Progenitor cell of endocrine pancreas (in vitro differentiated cells): ENCODE results near the gene CBFA2T3. TPM values are rescaled to one million over a fixed set of nuclear protein-coding genes. Genes with fewer than 3 reads are reported as not detected.

Experiments
- DNase-seq: peaks from one replicate; pipeline ENCODE4 v3.0.0; 2021; ENCODE audit warnings: low spot score; ENCODE audit not compliant: unreplicated experiment
- H3K27ac Mint-ChIP-seq: 2 replicates; pipeline ENCODE4 v1.8.0; 2021; ENCODE audit warnings: mild to moderate bottlenecking, moderate library complexity, mixed read lengths
- H3K27me3 Mint-ChIP-seq: 2 replicates; pipeline ENCODE4 v1.8.0; 2021; ENCODE audit warnings: mixed read lengths
- H3K36me3 Mint-ChIP-seq: 2 replicates; pipeline ENCODE4 v1.8.0; 2022; ENCODE audit warnings: mixed read lengths; ENCODE audit not compliant: insufficient read depth
- H3K4me1 Mint-ChIP-seq: 2 replicates; pipeline ENCODE4 v1.8.0; 2021; ENCODE audit warnings: low read depth, mixed read lengths
- H3K4me3 Mint-ChIP-seq: 2 replicates; pipeline ENCODE4 v1.8.0; 2021; ENCODE audit warnings: low read depth, mild to moderate bottlenecking, moderate library complexity, mixed read lengths
- H3K9me3 Mint-ChIP-seq: 2 replicates; pipeline ENCODE4 v1.8.0; 2021; ENCODE audit warnings: low read depth, mixed read lengths
- total RNA-seq: library from RNA; stranded (reverse); gene quantifications from 2 replicates; pipeline ENCODE4 v1.2.1, GENCODE V29; 2021
- TF ChIP-seq, protein P1 (sequence below): fragments of 200-600 bp; sonication (generic); IDR thresholded peaks from one replicate; pipeline ENCODE4 v1.5.0; 2021; ENCODE audit warnings: antibody characterized with exemption, mild to moderate bottlenecking; ENCODE audit not compliant: unreplicated experiment

Gene CBFA2T3
- total RNA-seq, 1 donor from 2014 or later: 12.9 TPM

GRCh38 chr16:88844419-88845036 lies 132.5 kb downstream of the CBFA2T3 start:
- H3K4me3 Mint-ChIP-seq: no peak overlapping the region
- no peaks in the 10 kb centered on the region for H3K27me3 Mint-ChIP-seq
- no peaks in the 10 kb centered on the region for H3K4me1 Mint-ChIP-seq
- H3K27ac Mint-ChIP-seq: no peak overlapping the region
- DNase-seq: no peak
- no peaks in the 10 kb centered on the region for H3K9me3 Mint-ChIP-seq
- TF ChIP-seq, protein P1, sequence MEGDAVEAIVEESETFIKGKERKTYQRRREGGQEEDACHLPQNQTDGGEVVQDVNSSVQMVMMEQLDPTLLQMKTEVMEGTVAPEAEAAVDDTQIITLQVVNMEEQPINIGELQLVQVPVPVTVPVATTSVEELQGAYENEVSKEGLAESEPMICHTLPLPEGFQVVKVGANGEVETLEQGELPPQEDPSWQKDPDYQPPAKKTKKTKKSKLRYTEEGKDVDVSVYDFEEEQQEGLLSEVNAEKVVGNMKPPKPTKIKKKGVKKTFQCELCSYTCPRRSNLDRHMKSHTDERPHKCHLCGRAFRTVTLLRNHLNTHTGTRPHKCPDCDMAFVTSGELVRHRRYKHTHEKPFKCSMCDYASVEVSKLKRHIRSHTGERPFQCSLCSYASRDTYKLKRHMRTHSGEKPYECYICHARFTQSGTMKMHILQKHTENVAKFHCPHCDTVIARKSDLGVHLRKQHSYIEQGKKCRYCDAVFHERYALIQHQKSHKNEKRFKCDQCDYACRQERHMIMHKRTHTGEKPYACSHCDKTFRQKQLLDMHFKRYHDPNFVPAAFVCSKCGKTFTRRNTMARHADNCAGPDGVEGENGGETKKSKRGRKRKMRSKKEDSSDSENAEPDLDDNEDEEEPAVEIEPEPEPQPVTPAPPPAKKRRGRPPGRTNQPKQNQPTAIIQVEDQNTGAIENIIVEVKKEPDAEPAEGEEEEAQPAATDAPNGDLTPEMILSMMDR: no peak
- H3K36me3 Mint-ChIP-seq: no peaks in the 10 kb centered on the region

- Mint-ChIP-seq H3K27me3 (no peaks in the 10 kb centered on the region), H3K36me3 (no peaks in the 10 kb centered on the region), H3K4me1 (no peaks in the 10 kb centered on the region)
Measured at GRCh38 chr16:88843256-88843655, 133.8 kb downstream of the CBFA2T3 start.

DNA sequence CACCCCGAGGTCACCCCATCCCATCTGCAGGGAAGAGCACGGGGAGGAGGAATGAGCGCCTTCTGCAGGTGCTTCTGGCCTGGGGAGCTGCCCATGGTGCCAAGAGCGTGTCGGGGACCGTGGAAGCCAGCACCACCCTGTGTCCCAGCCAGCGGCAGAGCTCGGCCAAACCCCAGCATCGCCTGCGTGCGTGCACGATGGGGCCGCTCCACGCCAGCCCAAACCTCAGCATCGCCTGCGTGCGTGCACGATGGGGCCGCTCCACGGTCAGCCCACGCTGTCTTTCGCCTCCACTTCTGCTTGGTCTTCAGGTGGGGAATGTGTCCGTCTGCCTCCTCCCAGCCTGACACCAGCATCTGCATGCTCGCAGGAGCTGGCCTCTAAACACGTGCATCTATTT lies 134.2 kb downstream of the CBFA2T3 start:
- H3K4me1 Mint-ChIP-seq: no peaks in the 10 kb centered on the region
- DNase-seq: no peak
- H3K27me3 Mint-ChIP-seq: no peaks in the 10 kb centered on the region
- no peak overlapping the region for H3K4me3 Mint-ChIP-seq
- H3K27ac Mint-ChIP-seq: no peak overlapping the region
- H3K36me3 Mint-ChIP-seq: no peaks in the 10 kb centered on the region
- TF ChIP-seq, protein P1: no peak
- H3K9me3 Mint-ChIP-seq: no peaks in the 10 kb centered on the region

More at GRCh38 chr16:88843256-88843655, 133.8 kb downstream of the CBFA2T3 start:
- Mint-ChIP-seq H3K27ac (no peak overlapping the region), H3K9me3 (no peaks in the 10 kb centered on the region), H3K4me3 (no peak overlapping the region)
- TF ChIP-seq, protein P1: no peak
- no peak for DNase-seq

- DNase-seq: no peak
- H3K9me3 Mint-ChIP-seq: no peaks in the 10 kb centered on the region
- H3K27ac Mint-ChIP-seq: no peak overlapping the region
- H3K4me1 Mint-ChIP-seq: no peaks in the 10 kb centered on the region
- H3K27me3 Mint-ChIP-seq: no peaks in the 10 kb centered on the region
- H3K36me3 Mint-ChIP-seq: no peaks in the 10 kb centered on the region
- no peak overlapping the region for H3K4me3 Mint-ChIP-seq
- TF ChIP-seq, protein P1: no peak
Measured at GRCh38 chr16:88842308-88842756, 134.7 kb downstream of the CBFA2T3 start.

- Mint-ChIP-seq H3K9me3 (no peaks in the 10 kb centered on the region), H3K36me3 (no peaks in the 10 kb centered on the region), H3K27ac (no peak overlapping the region), H3K4me3 (no peak overlapping the region), H3K4me1 (no peaks in the 10 kb centered on the region), H3K27me3 (no peaks in the 10 kb centered on the region)
- TF ChIP-seq, protein P1: no peak
- no peak for DNase-seq
Measured at GRCh38 chr16:88841521-88842307, 135.3 kb downstream of the CBFA2T3 start.
